Epithelial cell of proximal tubule (primary cell): Measurements from ENCODE around the gene TLE6. TPM values are rescaled to one million over a fixed set of nuclear protein-coding genes. Genes with fewer than 3 reads are reported as not detected.

Source experiments
- DNase-seq: peaks from one replicate; pipeline ENCODE4 v3.0.0-alpha.2; 2011; ENCODE audit warnings: low read depth
- H3K4me3 ChIP-seq: 2 replicates; pipeline ENCODE4 v1.5.1; 2011; ENCODE audit warnings: low read depth, mild to moderate bottlenecking, low read length
- CTCF ChIP-seq: conservative IDR thresholded peaks from 2 replicates; pipeline ENCODE4 v1.5.1; 2012; ENCODE audit warnings: low read depth, mild to moderate bottlenecking, low read length
- total RNA-seq: library from RNA; depleted of rRNA; stranded (reverse); fragments of >200 nt; gene quantifications from 2 replicates; pipeline ENCODE4 v1.2.3, GENCODE V29; 2015

TLE6 gene
- total RNA-seq, 1 donor from 2014 or later = 0.58 TPM

DNA sequence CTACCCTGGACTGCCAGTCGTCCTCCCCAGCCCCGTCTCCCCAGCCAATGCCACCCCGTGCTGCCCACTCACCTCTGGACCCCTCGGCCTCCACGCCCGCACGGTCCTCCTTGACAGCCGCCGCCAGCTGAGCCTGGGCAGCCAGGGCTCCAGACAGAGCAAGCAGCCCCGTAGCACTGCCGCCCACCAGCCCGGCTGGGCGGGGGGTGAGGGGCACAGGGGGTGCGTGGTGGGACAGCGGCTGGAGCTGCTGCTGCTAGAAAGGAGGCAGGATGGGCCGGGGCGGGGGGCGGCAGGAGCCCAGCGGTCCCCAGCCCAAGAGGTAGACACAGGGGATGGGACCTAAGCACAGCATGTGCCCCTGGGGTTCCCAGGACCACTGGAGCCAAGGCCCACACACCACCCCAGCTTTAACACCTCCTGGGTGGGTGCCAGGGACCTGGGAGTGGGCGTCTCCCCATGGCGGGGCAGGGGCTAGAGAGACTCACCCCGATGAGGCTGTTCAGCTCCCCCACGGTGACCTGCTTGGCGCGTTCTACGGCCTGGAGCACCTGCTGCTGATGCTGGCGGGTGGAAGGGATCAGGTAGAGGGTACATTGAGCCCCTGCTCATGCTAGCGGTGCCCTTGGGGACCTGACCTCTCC is 42.0 kb downstream of the TLE6 start:
- TF ChIP-seq CTCF = no peak
- no peak overlapping the region for H3K4me3 ChIP-seq
- DNase-seq = no peak

GRCh38 chr19:3020321-3020960 is 43.1 kb downstream of the TLE6 start:
- no peak for DNase-seq

DNA sequence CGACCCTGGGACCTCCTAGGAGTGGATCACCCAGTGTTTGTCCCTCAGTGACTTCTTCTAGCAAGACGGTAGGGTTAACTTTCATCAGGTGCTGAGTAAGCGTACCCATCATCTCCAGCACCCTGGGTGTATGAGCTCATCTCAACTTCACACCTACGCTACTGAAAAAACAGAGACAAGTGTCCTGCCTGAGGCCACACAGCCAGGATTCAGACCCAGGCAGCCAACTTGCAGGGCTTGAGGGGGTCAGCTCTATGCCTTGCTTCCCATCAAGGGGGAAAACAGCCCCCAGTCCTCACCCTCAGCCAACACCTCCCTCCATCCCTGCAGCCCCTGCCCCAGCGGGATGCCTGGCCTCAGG is 47.1 kb downstream of the TLE6 start:
- no peak for DNase-seq
- TF ChIP-seq CTCF = no peak

More at GRCh38 chr19:3020321-3020960, 43.1 kb downstream of the TLE6 start:
- H3K4me3 ChIP-seq = no peak overlapping the region
- TF ChIP-seq CTCF = no peak

GRCh38 chr19:3024870-3025548 is 47.6 kb downstream of the TLE6 start:
- TF ChIP-seq CTCF = no peak
- no peak overlapping the region for H3K4me3 ChIP-seq
- no peak for DNase-seq

More for the DNA sequence above, 47.1 kb downstream of the TLE6 start:
- H3K4me3 ChIP-seq = no peak overlapping the region

DNA sequence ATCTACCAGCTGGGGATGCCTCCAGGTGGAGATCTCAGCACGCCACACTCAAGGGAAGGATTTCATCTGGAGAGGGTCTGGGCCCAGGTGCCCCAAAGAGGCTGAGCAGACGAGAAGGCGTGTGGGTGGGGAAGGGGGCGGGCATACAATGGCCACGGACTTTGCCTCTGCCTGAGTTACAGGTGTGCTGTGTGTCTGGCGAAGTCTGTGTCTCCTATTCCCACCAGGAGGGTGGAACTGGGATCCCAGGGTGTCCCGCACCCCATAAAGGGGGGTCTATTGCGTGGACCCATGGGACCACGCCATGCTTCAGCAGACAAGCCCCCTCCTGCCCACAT is 48.2 kb downstream of the TLE6 start:
- DNase-seq = no peak
- no peak overlapping the region for H3K4me3 ChIP-seq
- TF ChIP-seq CTCF = no peak

GRCh38 chr19:3026768-3027167 is 49.4 kb downstream of the TLE6 start:
- TF ChIP-seq CTCF = no peak
- no peak for DNase-seq
- no peak overlapping the region for H3K4me3 ChIP-seq
